BE2C (cell line): ENCODE results near the gene NADK2.

Source experiments
- DNase-seq: peaks from one replicate; pipeline ENCODE4 v3.0.0-alpha.2; 2020
- H3K27me3 ChIP-seq: fragments of 250-450 bp; sonication (Bioruptor Pico); 2 replicates; pipeline ENCODE4 v1.5.1; 2020; ENCODE audit warnings: mild to moderate bottlenecking
- H3K36me3 ChIP-seq: fragments of 250-450 bp; sonication (Bioruptor Pico); 2 replicates; pipeline ENCODE4 v1.5.1; 2020; ENCODE audit warnings: mild to moderate bottlenecking
- H3K4me1 ChIP-seq: fragments of 250-450 bp; sonication (Bioruptor Pico); 2 replicates; pipeline ENCODE4 v1.5.1; 2020
- H3K4me3 ChIP-seq: 2 replicates; pipeline ENCODE4 v1.5.1; 2011; ENCODE audit warnings: low read depth, low read length
- H3K9me3 ChIP-seq: fragments of 250-450 bp; sonication (Bioruptor Pico); 2 replicates; pipeline ENCODE4 v1.5.1; 2020
- CTCF ChIP-seq: IDR thresholded peaks from 2 replicates; pipeline ENCODE4 v1.5.1; 2012; ENCODE audit warnings: mild to moderate bottlenecking, low read depth, low read length

Gene NADK2

GRCh38 chr5:36232533-36232932, 9.2 kb downstream of the NADK2 start:
- Histone ChIP-seq H3K36me3 (no peaks in the 10 kb centered on the region), H3K27me3 (no peaks in the 10 kb centered on the region), H3K4me3 (no peak overlapping the region), H3K4me1 (no peaks in the 10 kb centered on the region), H3K9me3 (no peaks in the 10 kb centered on the region)
- DNase-seq: no peak
- no peak for TF ChIP-seq CTCF

GRCh38 chr5:36230151-36230790, 11.5 kb downstream of the NADK2 start:
- TF ChIP-seq CTCF: no peak
- Histone ChIP-seq H3K27me3 (no peaks in the 10 kb centered on the region), H3K4me3 (no peak overlapping the region), H3K9me3 (no peaks in the 10 kb centered on the region), H3K4me1 (no peaks in the 10 kb centered on the region), H3K36me3 (no peaks in the 10 kb centered on the region)
- DNase-seq: no peak

GRCh38 chr5:36228505-36228904, 13.2 kb downstream of the NADK2 start:
- no peak for TF ChIP-seq CTCF
- no peaks in the 10 kb centered on the region for H3K4me1 ChIP-seq
- no peaks in the 10 kb centered on the region for H3K27me3 ChIP-seq
- no peak overlapping the region for H3K4me3 ChIP-seq
- H3K36me3 ChIP-seq: no peaks in the 10 kb centered on the region
- DNase-seq: no peak
- no peaks in the 10 kb centered on the region for H3K9me3 ChIP-seq

- no peak for TF ChIP-seq CTCF
- Histone ChIP-seq H3K4me1 (no peaks in the 10 kb centered on the region), H3K36me3 (no peaks in the 10 kb centered on the region), H3K9me3 (no peaks in the 10 kb centered on the region), H3K27me3 (no peaks in the 10 kb centered on the region), H3K4me3 (no peak overlapping the region)
- no peak for DNase-seq
Measured at GRCh38 chr5:36227046-36227445, 14.7 kb downstream of the NADK2 start.

- H3K36me3 ChIP-seq: no peaks in the 10 kb centered on the region
- no peak overlapping the region for H3K4me3 ChIP-seq
- no peak for DNase-seq
- H3K9me3 ChIP-seq: no peaks in the 10 kb centered on the region
- no peak for TF ChIP-seq CTCF
- H3K4me1 ChIP-seq: peaks cover 7% of the 10 kb centered on the region; the same call in 1 of the 2 replicates
- H3K27me3 ChIP-seq: no peaks in the 10 kb centered on the region
Measured at GRCh38 chr5:36222620-36223019, 19.1 kb downstream of the NADK2 start.

- TF ChIP-seq CTCF: no peak
- Histone ChIP-seq H3K9me3 (no peaks in the 10 kb centered on the region), H3K4me3 (no peak overlapping the region), H3K27me3 (no peaks in the 10 kb centered on the region), H3K4me1 (peaks cover 7% of the 10 kb centered on the region; the same call in 1 of the 2 replicates), H3K36me3 (no peaks in the 10 kb centered on the region)
- DNase-seq: no peak
Measured at GRCh38 chr5:36217988-36218387, 23.7 kb downstream of the NADK2 start.
